AG10803 (cell line): ENCODE results near the gene MYO1D.

ENCODE experiments used
- DNase-seq: peaks from one replicate; pipeline ENCODE4 v3.0.0; 2010; ENCODE audit warnings: low read depth
- H3K4me3 ChIP-seq: 2 replicates; pipeline ENCODE4 v1.5.1; 2011; ENCODE audit warnings: mild to moderate bottlenecking, low read length, control low read depth
- TF ChIP-seq, protein P1 (sequence below): conservative IDR thresholded peaks from 2 replicates; pipeline ENCODE4 v1.5.1; 2011; ENCODE audit warnings: mild to moderate bottlenecking, low read length, control low read depth, inconsistent platforms

Gene MYO1D

DNA sequence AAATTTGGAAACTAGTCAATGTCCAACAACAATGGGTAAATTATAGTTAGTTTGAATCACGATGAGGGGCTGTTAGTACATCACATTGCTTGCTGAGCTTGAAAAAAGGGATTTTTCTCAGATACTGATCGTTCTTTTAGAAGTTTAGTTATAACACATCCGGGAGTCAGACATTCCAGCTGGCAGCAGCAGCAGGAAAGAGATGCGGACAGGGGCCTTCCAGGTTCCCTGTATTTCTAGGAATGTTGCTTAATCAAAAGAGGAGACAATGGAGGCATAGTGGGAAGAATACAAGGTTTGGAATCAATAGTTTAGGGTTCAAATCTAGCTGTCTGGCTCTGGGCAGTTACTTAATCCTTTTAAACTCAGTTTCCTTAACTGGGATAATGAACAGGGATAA lies 362.3 kb downstream of the MYO1D start:
- no peak for DNase-seq
- no peak overlapping the region for H3K4me3 ChIP-seq
- TF ChIP-seq, protein P1, sequence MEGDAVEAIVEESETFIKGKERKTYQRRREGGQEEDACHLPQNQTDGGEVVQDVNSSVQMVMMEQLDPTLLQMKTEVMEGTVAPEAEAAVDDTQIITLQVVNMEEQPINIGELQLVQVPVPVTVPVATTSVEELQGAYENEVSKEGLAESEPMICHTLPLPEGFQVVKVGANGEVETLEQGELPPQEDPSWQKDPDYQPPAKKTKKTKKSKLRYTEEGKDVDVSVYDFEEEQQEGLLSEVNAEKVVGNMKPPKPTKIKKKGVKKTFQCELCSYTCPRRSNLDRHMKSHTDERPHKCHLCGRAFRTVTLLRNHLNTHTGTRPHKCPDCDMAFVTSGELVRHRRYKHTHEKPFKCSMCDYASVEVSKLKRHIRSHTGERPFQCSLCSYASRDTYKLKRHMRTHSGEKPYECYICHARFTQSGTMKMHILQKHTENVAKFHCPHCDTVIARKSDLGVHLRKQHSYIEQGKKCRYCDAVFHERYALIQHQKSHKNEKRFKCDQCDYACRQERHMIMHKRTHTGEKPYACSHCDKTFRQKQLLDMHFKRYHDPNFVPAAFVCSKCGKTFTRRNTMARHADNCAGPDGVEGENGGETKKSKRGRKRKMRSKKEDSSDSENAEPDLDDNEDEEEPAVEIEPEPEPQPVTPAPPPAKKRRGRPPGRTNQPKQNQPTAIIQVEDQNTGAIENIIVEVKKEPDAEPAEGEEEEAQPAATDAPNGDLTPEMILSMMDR, result no peak

GRCh38 chr17:32513579-32513978 lies 363.3 kb downstream of the MYO1D start:
- DNase-seq, result no peak
- H3K4me3 ChIP-seq, result no peak overlapping the region
- TF ChIP-seq, protein P1, result no peak

GRCh38 chr17:32512328-32512727 lies 364.6 kb downstream of the MYO1D start:
- TF ChIP-seq, protein P1, result no peak
- no peak overlapping the region for H3K4me3 ChIP-seq
- no peak for DNase-seq

- DNase-seq, result no peak
- H3K4me3 ChIP-seq, result no peak overlapping the region
- TF ChIP-seq, protein P1, result no peak
Observed at GRCh38 chr17:32510466-32510865, 366.5 kb downstream of the MYO1D start.

- TF ChIP-seq, protein P1, result no peak
- no peak for DNase-seq
- no peak overlapping the region for H3K4me3 ChIP-seq
Observed at GRCh38 chr17:32508926-32509325, 368.0 kb downstream of the MYO1D start.

DNA sequence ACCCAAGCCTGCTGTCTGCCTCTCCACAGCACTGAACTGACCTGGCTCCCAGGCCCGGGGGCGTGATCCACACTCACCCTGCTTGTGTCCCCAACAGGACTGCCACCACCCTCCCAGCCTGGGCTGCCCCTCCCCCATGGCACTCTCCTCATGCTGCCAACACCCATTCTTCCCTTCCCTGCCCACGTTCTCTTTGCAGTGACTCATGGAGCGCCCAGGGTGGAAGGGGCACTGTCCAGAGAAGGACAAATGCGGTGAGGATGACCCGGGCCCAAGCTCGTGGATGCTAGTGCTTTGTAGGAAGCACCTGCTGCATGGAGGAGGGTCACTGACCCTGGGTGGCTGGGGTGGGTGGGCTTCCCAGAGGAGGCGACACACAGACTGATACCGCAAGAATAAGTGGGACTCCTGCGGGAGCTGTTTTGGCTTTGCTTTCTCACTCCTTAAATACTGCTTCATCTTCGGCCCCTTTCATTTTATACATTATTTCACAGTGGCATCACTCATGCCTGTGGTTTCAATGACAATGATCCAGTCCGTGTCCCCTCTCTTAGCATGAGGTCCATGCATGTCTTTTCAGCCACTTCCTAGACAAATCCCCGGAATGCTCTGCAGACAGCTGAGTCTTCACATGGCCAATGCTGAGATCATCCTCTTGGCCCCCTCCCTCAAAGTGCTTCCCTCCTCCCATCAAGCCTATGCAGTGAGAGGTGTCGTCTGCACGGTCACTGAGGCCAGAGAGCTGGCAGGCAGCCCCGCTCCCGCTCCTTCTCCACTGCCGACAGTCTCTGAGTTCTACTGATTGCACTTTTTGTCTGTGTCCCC lies 372.5 kb downstream of the MYO1D start:
- TF ChIP-seq, protein P1, result no peak
- no peak overlapping the region for H3K4me3 ChIP-seq
- peak; percentile 51 for DNase-seq

GRCh38 chr17:32503251-32504165 lies 373.4 kb downstream of the MYO1D start:
- DNase-seq, result no peak
- H3K4me3 ChIP-seq, result no peak overlapping the region
- TF ChIP-seq, protein P1, result no peak
